D721Med (cell line): ENCODE measurements around the gene C12orf50.

Experiments used
- DNase-seq: peaks from one replicate; pipeline ENCODE4 v3.0.0; 2011; ENCODE audit warnings: low spot score; ENCODE audit not compliant: insufficient read length
- FAIRE-seq: peaks from 2 replicates; lab custom pipeline; 2011; peaks lifted over from hg19 to GRCh38; lab: Jason Lieb, UNC
- TF ChIP-seq, protein P1 (sequence below): IDR thresholded peaks from 2 replicates; pipeline ENCODE4 v1.5.1; 2012; ENCODE audit warnings: mild to moderate bottlenecking, control low read depth; ENCODE audit not compliant: insufficient read depth; ENCODE audit errors: missing control alignments

C12orf50 gene

DNA sequence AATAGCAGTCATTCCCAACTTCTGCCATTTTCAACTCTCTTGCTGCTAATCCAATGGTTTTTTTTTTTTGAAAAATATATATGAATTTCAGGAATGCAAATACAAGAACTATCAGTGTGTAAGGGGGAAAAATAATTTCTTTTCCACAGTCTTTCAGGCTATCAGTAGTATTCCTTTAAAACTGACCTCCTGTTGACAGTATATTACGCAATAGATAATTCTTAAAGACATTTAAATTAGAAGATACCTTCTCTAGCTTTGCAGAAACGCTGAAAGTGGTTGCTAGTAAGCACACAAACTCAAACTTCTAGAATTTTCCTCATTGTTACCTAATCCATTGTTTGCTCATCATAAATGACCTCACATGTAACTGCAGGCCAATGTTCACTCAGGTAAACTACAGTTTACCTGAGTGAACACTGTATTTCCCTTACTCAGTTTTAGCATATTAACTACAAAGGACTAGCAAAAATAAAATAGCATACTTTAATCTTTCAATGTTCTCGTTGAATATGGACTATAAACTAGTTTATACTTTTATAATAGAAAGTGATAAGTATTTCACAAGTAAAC is at the start of gene C12orf50:
Gene C12orf50 (minus strand): TSS at position 309 of the 573 bp plus-strand sequence. CDS start 2,439 bp downstream, outside the sequence.
- TF ChIP-seq, protein P1, sequence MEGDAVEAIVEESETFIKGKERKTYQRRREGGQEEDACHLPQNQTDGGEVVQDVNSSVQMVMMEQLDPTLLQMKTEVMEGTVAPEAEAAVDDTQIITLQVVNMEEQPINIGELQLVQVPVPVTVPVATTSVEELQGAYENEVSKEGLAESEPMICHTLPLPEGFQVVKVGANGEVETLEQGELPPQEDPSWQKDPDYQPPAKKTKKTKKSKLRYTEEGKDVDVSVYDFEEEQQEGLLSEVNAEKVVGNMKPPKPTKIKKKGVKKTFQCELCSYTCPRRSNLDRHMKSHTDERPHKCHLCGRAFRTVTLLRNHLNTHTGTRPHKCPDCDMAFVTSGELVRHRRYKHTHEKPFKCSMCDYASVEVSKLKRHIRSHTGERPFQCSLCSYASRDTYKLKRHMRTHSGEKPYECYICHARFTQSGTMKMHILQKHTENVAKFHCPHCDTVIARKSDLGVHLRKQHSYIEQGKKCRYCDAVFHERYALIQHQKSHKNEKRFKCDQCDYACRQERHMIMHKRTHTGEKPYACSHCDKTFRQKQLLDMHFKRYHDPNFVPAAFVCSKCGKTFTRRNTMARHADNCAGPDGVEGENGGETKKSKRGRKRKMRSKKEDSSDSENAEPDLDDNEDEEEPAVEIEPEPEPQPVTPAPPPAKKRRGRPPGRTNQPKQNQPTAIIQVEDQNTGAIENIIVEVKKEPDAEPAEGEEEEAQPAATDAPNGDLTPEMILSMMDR = no peak
- DNase-seq = no peak
- FAIRE-seq = no peak

- TF ChIP-seq, protein P1 = no peak
These were observed 38.1 kb upstream of the C12orf50 start for GRCh38 chr12:88067301-88067700.

DNA sequence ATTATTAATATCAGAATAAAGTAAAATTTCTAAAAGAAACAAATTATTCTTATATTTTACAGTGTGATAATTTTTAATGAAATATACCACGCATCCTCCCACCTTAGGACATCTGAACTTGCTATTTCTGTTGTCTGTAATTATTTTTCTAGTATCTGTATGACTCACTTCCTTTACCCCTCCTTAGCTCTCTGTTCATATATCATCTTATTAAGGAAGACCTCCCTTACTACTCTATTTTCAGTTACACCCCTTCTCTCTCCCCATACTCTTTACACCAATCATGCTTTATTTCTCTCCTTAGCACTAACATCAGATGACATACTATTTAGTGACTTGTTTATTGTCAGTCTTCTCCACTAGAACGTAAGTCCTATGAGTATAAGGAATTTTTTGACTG is 34.2 kb upstream of the C12orf50 start:
- FAIRE-seq (no peak), DNase-seq (no peak)
- TF ChIP-seq, protein P1 = no peak

More at GRCh38 chr12:88067301-88067700, 38.1 kb upstream of the C12orf50 start:
- DNase-seq (no peak), FAIRE-seq (peak; percentile 32)

GRCh38 chr12:88062474-88062873 is 33.3 kb upstream of the C12orf50 start:
- TF ChIP-seq, protein P1 = no peak
- DNase-seq = no peak
- no peak for FAIRE-seq

GRCh38 chr12:88058719-88059077 is 29.5 kb upstream of the C12orf50 start:
- TF ChIP-seq, protein P1 = no peak
- DNase-seq (no peak), FAIRE-seq (no peak)

DNA sequence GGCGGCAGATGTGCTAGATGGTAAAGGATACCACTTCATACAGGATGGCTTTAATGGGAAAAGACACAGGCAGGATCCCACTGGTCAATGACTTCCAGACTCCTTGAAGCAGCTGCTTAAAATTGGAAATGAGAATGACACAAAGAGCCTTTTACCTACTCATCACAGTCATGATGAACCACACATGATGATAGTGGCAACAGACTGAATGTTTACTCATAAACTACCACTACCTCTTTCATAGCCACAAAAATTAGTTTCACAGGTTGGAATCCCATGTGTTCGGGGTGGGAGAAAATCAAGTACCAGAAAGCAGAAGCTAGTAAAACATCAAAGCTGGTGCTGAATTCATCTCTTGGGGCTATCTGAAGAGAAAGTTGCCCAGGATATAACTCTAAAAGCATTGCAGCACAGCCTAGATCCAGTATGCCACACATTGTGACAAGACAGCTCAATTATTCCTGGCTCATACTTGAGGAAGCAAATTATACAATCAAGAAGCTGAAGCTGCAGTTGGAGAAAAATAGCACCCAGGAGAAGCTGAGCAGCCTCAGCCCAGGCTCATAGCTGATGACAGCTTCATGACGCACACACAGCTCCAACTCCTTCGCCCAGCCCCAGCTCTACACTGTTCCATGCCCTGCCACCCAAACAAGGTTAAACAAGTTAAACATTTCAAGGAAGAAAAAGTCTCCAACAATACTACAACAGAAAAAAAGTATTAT is 29.0 kb upstream of the C12orf50 start:
- TF ChIP-seq, protein P1 = no peak
- FAIRE-seq (no peak), DNase-seq (no peak)

GRCh38 chr12:88056571-88056970 is 27.4 kb upstream of the C12orf50 start:
- DNase-seq (no peak), FAIRE-seq (no peak)
- TF ChIP-seq, protein P1 = no peak
